GM12878 (cell line): ENCODE results near the gene ARL4C. TPM values are rescaled to one million over a fixed set of nuclear protein-coding genes. Genes with fewer than 3 reads are reported as not detected.

Experiments used
- EGR1 ChIP-seq, 2 experiments: IDR thresholded peaks; 1 replicate in 1 of 2; 2 replicates in 1 of 2; pipeline ENCODE4 v1.6.1; 2011 to 2012; ENCODE audit warnings: low read depth in 2 of 2, low read length in 2 of 2, borderline replicate concordance in 1 of 2, mild to moderate bottlenecking in 1 of 2, moderate library complexity in 1 of 2
- SMC3 ChIP-seq: IDR thresholded peaks from 2 replicates; pipeline ENCODE4 v1.6.1; 2011; ENCODE audit warnings: low read length, improper control_type of control experiment, borderline replicate concordance
- SRF ChIP-seq, 2 experiments: IDR thresholded peaks; 2 replicates each; pipeline ENCODE4 v1.6.1; 2011; ENCODE audit warnings: low read depth in 2 of 2, low read length in 2 of 2, mild to moderate bottlenecking in 1 of 2, moderate library complexity in 1 of 2
- polyA plus RNA-seq, 11 experiments: library from polyadenylated mRNA; depleted of rRNA in 4 of 11; unstranded in 6 of 11; stranded (reverse) in 5 of 11; fragments of >200 nt; fragmentation: Nextera tagmentation in 4 of 11; fragmentation: Illumina TruSeq in 1 of 11; extraction: Ambion mirVana in 4 of 11; extraction: Trizol in 1 of 11; gene quantifications; 1 replicate in 1 of 11; 2 replicates in 10 of 11; pipeline versions ENCODE4 v1.2.1 to v1.2.3, GENCODE V29; 2011 to 2016; ENCODE audit warnings: inconsistent platforms in 2 of 11, missing spikeins in 2 of 11, low read depth in 1 of 11
- total RNA-seq, 4 experiments: library from RNA; depleted of rRNA in 3 of 4; stranded (reverse); fragments of >200 nt in 3 of 4; fragmentation: Illumina TruSeq in 1 of 4; extraction: Trizol in 1 of 4; gene quantifications; 2 replicates each; pipeline versions ENCODE4 v1.2.1 to v1.2.3, GENCODE V29; 2013 to 2021
- TF ChIP-seq, protein P1 (sequence below): fragments of 450-650 bp; IDR thresholded peaks from 2 replicates; pipeline ENCODE4 v1.6.1; 2017; ENCODE audit warnings: mild to moderate bottlenecking, moderate library complexity
- TF ChIP-seq, protein P2 (sequence below): IDR thresholded peaks from 2 replicates; pipeline ENCODE4 v1.6.1; 2012; ENCODE audit warnings: low read length, inconsistent platforms
- TF ChIP-seq, protein P3 (sequence below): fragments of 450-650 bp; formaldehyde crosslinking; IDR thresholded peaks from 2 replicates; pipeline ENCODE4 v1.4.0; 2020; ENCODE audit warnings: mild to moderate bottlenecking, moderate library complexity

Gene ARL4C
- total and polyA plus RNA-seq, 10 of the 15 experiments (the other 5 are each of a cell fraction or from before 2014, with no cell fraction given), result 0.03 to 0.72 (median 0.06) TPM; not detected in 4

DNA sequence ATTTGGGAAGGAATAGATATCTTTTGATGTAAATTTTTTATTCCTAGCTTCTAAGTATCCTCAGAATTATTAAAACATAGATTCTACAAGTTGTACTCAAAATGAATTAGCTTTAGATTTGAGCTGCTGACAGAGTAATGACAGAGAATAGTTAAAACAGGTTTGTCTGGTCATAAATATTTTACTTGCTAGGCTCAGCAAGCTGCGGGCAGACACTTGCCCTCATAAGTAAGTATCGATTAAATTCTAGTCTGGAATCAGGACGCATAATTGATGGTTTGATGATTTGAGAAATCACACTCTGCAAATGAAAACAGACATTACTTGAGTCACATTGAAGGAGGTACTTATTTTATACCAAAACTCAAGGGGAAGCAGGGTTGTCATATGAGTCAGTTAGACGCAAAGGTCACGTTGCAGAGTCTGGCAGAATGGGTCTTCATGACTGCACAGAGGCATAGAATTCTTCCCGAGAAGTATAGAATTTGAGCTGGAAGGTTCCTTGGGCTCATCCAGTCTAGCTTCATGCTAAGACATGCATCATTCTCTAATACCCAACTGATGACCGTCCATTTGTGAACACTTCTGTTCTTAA lies 27.5 kb downstream of the ARL4C start (continued):
- TF ChIP-seq, protein P1, sequence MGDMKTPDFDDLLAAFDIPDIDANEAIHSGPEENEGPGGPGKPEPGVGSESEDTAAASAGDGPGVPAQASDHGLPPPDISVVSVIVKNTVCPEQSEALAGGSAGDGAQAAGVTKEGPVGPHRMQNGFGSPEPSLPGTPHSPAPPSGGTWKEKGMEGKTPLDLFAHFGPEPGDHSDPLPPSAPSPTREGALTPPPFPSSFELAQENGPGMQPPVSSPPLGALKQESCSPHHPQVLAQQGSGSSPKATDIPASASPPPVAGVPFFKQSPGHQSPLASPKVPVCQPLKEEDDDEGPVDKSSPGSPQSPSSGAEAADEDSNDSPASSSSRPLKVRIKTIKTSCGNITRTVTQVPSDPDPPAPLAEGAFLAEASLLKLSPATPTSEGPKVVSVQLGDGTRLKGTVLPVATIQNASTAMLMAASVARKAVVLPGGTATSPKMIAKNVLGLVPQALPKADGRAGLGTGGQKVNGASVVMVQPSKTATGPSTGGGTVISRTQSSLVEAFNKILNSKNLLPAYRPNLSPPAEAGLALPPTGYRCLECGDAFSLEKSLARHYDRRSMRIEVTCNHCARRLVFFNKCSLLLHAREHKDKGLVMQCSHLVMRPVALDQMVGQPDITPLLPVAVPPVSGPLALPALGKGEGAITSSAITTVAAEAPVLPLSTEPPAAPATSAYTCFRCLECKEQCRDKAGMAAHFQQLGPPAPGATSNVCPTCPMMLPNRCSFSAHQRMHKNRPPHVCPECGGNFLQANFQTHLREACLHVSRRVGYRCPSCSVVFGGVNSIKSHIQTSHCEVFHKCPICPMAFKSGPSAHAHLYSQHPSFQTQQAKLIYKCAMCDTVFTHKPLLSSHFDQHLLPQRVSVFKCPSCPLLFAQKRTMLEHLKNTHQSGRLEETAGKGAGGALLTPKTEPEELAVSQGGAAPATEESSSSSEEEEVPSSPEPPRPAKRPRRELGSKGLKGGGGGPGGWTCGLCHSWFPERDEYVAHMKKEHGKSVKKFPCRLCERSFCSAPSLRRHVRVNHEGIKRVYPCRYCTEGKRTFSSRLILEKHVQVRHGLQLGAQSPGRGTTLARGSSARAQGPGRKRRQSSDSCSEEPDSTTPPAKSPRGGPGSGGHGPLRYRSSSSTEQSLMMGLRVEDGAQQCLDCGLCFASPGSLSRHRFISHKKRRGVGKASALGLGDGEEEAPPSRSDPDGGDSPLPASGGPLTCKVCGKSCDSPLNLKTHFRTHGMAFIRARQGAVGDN, result no peak
- TF ChIP-seq SMC3 (no peak), EGR1 (IDR thresholded peaks at IDR 0.05; ENCODE audit: borderline replicate concordance in 1 of 2, low read depth in 2 of 2, low read length in 2 of 2) (no peak), SRF (IDR thresholded peaks at IDR 0.05; ENCODE audit: low read depth in 2 of 2, low read length in 2 of 2) (no peak)
- TF ChIP-seq, protein P2, sequence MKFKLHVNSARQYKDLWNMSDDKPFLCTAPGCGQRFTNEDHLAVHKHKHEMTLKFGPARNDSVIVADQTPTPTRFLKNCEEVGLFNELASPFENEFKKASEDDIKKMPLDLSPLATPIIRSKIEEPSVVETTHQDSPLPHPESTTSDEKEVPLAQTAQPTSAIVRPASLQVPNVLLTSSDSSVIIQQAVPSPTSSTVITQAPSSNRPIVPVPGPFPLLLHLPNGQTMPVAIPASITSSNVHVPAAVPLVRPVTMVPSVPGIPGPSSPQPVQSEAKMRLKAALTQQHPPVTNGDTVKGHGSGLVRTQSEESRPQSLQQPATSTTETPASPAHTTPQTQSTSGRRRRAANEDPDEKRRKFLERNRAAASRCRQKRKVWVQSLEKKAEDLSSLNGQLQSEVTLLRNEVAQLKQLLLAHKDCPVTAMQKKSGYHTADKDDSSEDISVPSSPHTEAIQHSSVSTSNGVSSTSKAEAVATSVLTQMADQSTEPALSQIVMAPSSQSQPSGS, result no peak
- TF ChIP-seq, protein P3, sequence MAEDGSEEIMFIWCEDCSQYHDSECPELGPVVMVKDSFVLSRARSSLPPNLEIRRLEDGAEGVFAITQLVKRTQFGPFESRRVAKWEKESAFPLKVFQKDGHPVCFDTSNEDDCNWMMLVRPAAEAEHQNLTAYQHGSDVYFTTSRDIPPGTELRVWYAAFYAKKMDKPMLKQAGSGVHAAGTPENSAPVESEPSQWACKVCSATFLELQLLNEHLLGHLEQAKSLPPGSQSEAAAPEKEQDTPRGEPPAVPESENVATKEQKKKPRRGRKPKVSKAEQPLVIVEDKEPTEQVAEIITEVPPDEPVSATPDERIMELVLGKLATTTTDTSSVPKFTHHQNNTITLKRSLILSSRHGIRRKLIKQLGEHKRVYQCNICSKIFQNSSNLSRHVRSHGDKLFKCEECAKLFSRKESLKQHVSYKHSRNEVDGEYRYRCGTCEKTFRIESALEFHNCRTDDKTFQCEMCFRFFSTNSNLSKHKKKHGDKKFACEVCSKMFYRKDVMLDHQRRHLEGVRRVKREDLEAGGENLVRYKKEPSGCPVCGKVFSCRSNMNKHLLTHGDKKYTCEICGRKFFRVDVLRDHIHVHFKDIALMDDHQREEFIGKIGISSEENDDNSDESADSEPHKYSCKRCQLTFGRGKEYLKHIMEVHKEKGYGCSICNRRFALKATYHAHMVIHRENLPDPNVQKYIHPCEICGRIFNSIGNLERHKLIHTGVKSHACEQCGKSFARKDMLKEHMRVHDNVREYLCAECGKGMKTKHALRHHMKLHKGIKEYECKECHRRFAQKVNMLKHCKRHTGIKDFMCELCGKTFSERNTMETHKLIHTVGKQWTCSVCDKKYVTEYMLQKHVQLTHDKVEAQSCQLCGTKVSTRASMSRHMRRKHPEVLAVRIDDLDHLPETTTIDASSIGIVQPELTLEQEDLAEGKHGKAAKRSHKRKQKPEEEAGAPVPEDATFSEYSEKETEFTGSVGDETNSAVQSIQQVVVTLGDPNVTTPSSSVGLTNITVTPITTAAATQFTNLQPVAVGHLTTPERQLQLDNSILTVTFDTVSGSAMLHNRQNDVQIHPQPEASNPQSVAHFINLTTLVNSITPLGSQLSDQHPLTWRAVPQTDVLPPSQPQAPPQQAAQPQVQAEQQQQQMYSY, result no peak
- TF ChIP-seq, all 136 proteins: peak for 0
